IgD-negative memory B cell (primary cell): Measurements from ENCODE around the gene PKMYT1. TPM values are rescaled to one million over a fixed set of nuclear protein-coding genes. Genes with fewer than 3 reads are reported as not detected.

ENCODE experiments used
- H3K27ac Mint-ChIP-seq, 3 donors: one replicate each; pipeline ENCODE4 v1.8.0; 2020 to 2022; ENCODE audit warnings: mild to moderate bottlenecking in 3 of 3, mixed read lengths in 3 of 3, moderate library complexity in 1 of 3
- H3K27me3 Mint-ChIP-seq: one replicate; pipeline ENCODE4 v1.8.0; 2021; ENCODE audit warnings: mixed read lengths
- H3K36me3 Mint-ChIP-seq: one replicate; pipeline ENCODE4 v1.8.0; 2020; ENCODE audit warnings: mild to moderate bottlenecking, mixed read lengths
- H3K4me1 Mint-ChIP-seq, 3 donors: one replicate each; pipeline ENCODE4 v1.8.0; 2020 to 2022; ENCODE audit warnings: mixed read lengths in 3 of 3, mild to moderate bottlenecking in 1 of 3
- H3K4me3 Mint-ChIP-seq, 4 donors: one replicate each; pipeline ENCODE4 v1.8.0; 2020 to 2022; ENCODE audit warnings: mild to moderate bottlenecking in 4 of 4, mixed read lengths in 4 of 4, moderate library complexity in 3 of 4
- H3K9me3 Mint-ChIP-seq, 3 donors: one replicate each; pipeline ENCODE4 v1.8.0; 2020 to 2021; ENCODE audit warnings: mixed read lengths in 3 of 3, mild to moderate bottlenecking in 1 of 3
- polyA plus RNA-seq: library from polyadenylated mRNA; unstranded; fragments of 300-500 nt; fragmentation: Illumina TruSeq; gene quantifications from one replicate; pipeline ENCODE4 v1.2.3, GENCODE V29; 2021

The PKMYT1 gene
- polyA plus RNA-seq, 1 donor from 2014 or later: 1.4 TPM

GRCh38 chr16:3022208-3022683 is 42.0 kb upstream of the PKMYT1 start:
- Mint-ChIP-seq H3K4me1 (peaks cover 23 to 24% (median 24%) of the 10 kb centered on the region in 3 donors), H3K4me3 (peak overlapping the region in 3 of 4 donors; percentile 17 to 99 (median 85)), H3K9me3 (no peaks in the 10 kb centered on the region), H3K36me3 (peaks cover 5% of the 10 kb centered on the region), H3K27me3 (no peaks in the 10 kb centered on the region), H3K27ac (peak overlapping the region; percentile 67 to 96 (median 88))

DNA sequence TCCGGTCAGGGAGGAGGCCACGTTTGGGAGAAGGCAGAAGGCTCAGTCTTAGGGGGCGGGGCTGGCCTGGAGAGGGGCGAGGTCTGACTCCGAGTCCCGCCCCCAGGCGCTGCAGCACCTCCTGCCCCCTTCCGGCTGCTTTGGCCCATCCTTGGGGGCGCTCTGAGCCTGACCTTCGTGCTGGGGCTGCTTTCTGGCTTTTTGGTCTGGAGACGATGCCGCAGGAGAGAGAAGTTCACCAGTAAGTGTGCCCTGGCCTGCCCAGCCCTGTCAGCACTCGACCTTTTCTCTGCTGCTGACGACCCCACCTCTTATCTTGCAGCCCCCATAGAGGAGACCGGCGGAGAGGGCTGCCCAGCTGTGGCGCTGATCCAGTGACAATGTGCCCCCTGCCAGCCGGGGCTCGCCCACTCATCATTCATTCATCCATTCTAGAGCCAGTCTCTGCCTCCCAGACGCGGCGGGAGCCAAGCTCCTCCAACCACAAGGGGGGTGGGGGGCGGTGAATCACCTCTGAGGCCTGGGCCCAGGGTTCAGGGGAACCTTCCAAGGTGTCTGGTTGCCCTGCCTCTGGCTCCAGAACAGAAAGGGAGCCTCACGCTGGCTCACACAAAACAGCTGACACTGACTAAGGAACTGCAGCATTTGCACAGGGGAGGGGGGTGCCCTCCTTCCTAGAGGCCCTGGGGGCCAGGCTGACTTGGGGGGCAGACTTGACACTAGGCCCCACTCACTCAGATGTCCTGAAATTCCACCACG is 41.4 kb upstream of the PKMYT1 start:
- H3K27me3 Mint-ChIP-seq: peaks cover 4% of the 10 kb centered on the region
- H3K4me1 Mint-ChIP-seq: peaks cover 23 to 24% (median 24%) of the 10 kb centered on the region in 3 donors

DNA sequence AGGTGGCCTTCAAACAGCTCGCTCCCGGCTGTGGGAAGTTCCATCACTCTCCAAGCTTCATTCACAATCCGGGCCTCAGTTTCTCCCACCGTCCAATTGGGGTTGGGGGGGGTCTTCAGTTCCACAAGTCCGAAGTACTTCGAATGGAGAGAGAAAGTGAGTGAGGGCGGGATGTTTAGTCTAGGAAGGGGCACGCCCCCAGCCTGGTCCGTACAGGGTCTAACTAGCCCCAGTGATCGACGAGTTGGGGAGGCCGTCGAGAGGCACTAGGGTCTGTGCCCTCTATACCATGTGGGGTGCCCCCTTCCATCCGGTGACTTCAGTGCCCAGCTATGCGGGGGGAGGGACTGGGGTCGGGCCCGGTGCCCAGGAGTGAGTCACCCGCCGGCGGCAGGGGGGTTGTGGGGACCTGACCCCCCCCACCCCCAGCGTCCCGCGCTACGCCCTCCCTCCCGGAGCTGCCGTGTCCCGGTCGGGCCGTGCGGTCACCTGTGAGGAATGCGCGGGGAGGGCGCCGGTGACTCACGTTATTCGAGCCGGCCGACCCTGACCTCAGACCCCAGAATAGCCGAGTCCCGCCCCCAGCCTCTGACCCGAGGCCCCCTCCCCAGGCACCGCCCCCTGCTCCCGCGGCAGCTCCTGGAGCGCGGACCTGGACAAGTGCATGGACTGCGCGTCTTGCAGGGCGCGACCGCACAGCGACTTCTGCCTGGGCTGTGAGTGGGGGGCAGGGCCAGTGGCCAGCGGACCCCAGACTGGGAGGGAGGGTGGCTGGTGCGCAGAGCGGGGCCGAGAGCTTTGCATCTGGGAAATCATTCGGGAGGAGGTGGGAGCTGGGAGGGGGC is 40.6 kb upstream of the PKMYT1 start:
- H3K4me1 Mint-ChIP-seq: peaks cover 22 to 24% (median 24%) of the 10 kb centered on the region in 3 donors
- no peaks in the 10 kb centered on the region for H3K9me3 Mint-ChIP-seq
- peaks cover 6% of the 10 kb centered on the region for H3K27me3 Mint-ChIP-seq
- peak overlapping the region; percentile 71 to 88 (median 71) for H3K27ac Mint-ChIP-seq
- H3K4me3 Mint-ChIP-seq: peak overlapping the region; percentile 84 to 95 (median 91)
- H3K36me3 Mint-ChIP-seq: peaks cover 2% of the 10 kb centered on the region

More for the DNA sequence above, 41.4 kb upstream of the PKMYT1 start:
- Mint-ChIP-seq H3K4me3 (peak overlapping the region; percentile 84 to 95 (median 90)), H3K27ac (peak overlapping the region; percentile 71 to 88 (median 71)), H3K9me3 (no peaks in the 10 kb centered on the region), H3K36me3 (peaks cover 5% of the 10 kb centered on the region)

DNA sequence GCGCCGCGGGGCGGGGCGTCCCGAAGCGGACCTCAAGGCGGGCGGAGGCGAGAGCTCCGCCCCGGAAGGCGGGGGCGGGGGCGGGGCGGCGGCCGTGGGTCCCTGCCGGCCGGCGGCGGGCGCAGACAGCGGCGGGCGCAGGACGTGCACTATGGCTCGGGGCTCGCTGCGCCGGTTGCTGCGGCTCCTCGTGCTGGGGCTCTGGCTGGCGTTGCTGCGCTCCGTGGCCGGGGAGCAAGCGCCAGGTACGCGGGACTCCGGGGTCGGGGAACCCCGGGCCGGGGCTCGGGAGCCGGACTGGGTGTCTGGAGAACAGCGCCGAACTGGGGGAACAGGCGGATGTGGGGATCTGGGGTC is 40.0 kb upstream of the PKMYT1 start, which contains the start of gene TNFRSF12A:
Gene TNFRSF12A (plus strand): TSS at position 122 of the 357 bp plus-strand sequence. CDS start 30 bp downstream, at position 152.
- Mint-ChIP-seq H3K4me3 (peak within 1 kb of the TSS; percentile 84 to 95 (median 91)), H3K27me3 (peaks cover 6% of the 10 kb centered on the region), H3K27ac (peak within 1 kb of the TSS; percentile 71 to 88 (median 87)), H3K9me3 (no peaks in the 10 kb centered on the region), H3K36me3 (peaks cover 2% of the 10 kb centered on the region), H3K4me1 (peaks cover 22 to 24% (median 24%) of the 10 kb centered on the region in 3 donors)

DNA sequence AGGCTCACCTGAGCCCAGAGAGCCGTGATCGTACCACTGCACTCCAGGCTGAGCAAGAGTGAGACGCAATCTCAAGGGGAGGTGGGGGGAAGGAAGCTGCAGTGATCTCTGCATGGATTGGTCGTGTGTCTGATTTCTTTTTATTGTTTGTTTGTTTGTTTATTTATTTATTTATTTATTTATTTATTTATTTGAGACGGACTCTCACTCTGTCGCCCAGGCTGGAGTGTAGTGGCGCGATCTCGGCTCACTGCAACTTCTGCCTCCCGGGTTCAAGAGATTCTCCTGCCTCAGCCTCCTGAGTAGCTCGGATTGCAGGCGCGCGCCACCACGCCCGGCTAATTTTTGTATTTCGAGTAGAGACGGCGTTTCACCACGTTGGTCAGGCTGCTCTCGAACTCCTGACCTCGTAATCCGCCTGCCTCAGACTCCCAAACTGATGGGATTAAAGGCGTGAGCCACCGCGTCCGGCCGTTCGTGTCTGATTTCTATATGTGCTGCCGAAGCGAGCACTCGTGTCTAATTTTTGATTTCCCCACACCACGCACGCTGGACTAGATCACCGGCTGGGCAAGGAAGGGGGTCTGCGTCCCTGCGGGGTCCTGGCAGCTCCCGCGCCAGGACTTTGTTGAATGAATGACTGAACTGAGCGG is 39.5 kb upstream of the PKMYT1 start:
- H3K27me3 Mint-ChIP-seq: peaks cover 6% of the 10 kb centered on the region
- peak overlapping the region; percentile 39 to 87 (median 75) for H3K27ac Mint-ChIP-seq
- no peaks in the 10 kb centered on the region for H3K9me3 Mint-ChIP-seq
- peak overlapping the region; percentile 80 to 92 (median 89) for H3K4me3 Mint-ChIP-seq
- H3K36me3 Mint-ChIP-seq: peaks cover 2% of the 10 kb centered on the region
- H3K4me1 Mint-ChIP-seq: peaks cover 22 to 24% (median 24%) of the 10 kb centered on the region in 3 donors

GRCh38 chr16:3017794-3018506 is 37.7 kb upstream of the PKMYT1 start, which contains the start of gene CLDN6:
Gene CLDN6 (minus strand): TSS chr16:3018183. CDS start chr16:3016021, 2,162 bp downstream.
- H3K4me1 Mint-ChIP-seq: peaks cover 10 to 17% (median 16%) of the 10 kb centered on the region in 3 donors
- peak within 1 kb of the TSS in 1 of 3 donors; percentile 35 for H3K27ac Mint-ChIP-seq
- H3K4me3 Mint-ChIP-seq: peak within 1 kb of the TSS in 2 of 4 donors; percentile 43
- H3K9me3 Mint-ChIP-seq: no peaks in the 10 kb centered on the region
- H3K36me3 Mint-ChIP-seq: no peaks in the 10 kb centered on the region
- H3K27me3 Mint-ChIP-seq: peaks cover 6% of the 10 kb centered on the region

GRCh38 chr16:3017344-3017743 is 37.1 kb upstream of the PKMYT1 start:
- Mint-ChIP-seq H3K4me1 (peaks cover 8 to 12% (median 11%) of the 10 kb centered on the region in 3 donors), H3K9me3 (no peaks in the 10 kb centered on the region), H3K27me3 (peaks cover 11% of the 10 kb centered on the region), H3K36me3 (no peaks in the 10 kb centered on the region), H3K27ac (no peak overlapping the region), H3K4me3 (no peak overlapping the region)

- Mint-ChIP-seq H3K4me1 (peaks cover 0 to 4% (median 2%) of the 10 kb centered on the region in 3 donors), H3K9me3 (no peaks in the 10 kb centered on the region), H3K4me3 (peak overlapping the region in 1 of 4 donors; percentile 14), H3K27ac (peak overlapping the region in 1 of 3 donors; percentile 31), H3K36me3 (no peaks in the 10 kb centered on the region), H3K27me3 (peaks cover 16% of the 10 kb centered on the region)
Measured at GRCh38 chr16:3015865-3016521, 35.7 kb upstream of the PKMYT1 start.

DNA sequence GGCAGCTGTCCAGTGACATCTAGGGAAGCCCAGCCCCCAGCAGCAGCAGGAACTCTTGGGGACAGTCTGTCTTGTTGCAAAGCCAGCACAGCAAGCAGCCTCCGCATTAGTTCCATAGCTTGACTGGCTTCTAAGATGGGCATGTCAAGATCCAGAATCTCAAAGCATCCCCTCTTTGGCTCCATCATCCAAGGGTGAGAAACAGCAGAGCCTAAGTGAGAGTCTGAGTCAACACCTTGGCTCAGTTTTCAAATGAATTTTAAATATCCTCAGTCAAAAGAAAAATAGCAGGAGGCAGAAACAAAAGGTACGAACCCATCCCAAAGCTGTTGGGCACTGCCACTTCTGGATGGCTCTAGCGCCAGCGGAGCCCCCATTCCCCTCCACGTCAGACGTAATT is 34.7 kb upstream of the PKMYT1 start:
- Mint-ChIP-seq H3K36me3 (no peaks in the 10 kb centered on the region), H3K9me3 (no peaks in the 10 kb centered on the region), H3K4me3 (peak overlapping the region in 1 of 4 donors; percentile 20), H3K4me1 (peaks cover 0 to 3% (median 0%) of the 10 kb centered on the region in 3 donors), H3K27ac (no peak overlapping the region), H3K27me3 (peaks cover 16% of the 10 kb centered on the region)

DNA sequence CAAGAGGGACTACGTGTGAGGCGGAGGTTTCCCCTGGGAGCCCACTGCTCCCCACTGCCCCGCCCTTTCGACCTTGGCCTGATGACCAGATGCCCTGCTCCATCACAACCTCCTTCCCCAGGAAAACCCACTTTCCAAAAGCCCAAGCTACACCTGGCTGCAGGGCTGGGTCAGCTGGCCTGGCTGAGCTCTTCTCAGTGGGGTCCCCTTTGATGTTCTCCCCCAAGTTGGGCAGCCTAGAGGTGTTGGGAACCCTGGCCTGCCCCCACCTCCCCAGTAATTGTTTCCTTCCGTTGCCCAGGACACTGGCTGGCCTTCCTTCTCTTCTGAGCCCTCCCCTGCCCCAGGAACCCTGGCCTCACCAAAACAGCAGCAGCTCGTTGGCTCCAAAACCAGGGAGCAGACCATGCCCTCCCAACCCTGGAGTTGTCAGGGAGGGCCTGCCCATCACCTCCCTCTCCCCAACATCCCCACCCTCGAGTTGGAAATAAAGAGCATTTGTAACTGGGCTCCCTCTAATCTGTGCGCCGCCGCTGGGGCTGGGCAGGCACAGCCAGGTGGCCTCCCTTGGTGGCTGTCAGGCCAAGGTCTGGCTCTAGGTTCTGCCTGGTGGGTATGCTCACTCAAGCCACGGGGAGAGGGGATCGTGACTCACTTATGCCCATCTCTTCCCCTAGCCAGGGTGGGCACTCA is 33.9 kb upstream of the PKMYT1 start:
- H3K27ac Mint-ChIP-seq: no peak overlapping the region
- H3K27me3 Mint-ChIP-seq: peaks cover 16% of the 10 kb centered on the region
- H3K36me3 Mint-ChIP-seq: no peaks in the 10 kb centered on the region
- no peaks in the 10 kb centered on the region for H3K9me3 Mint-ChIP-seq
- peaks cover 0 to 1% (median 0%) of the 10 kb centered on the region in 3 donors for H3K4me1 Mint-ChIP-seq
- no peak overlapping the region for H3K4me3 Mint-ChIP-seq

GRCh38 chr16:3013491-3013951 is 33.3 kb upstream of the PKMYT1 start:
- Mint-ChIP-seq H3K27me3 (peaks cover 16% of the 10 kb centered on the region), H3K36me3 (no peaks in the 10 kb centered on the region), H3K27ac (no peak overlapping the region), H3K9me3 (no peaks in the 10 kb centered on the region), H3K4me3 (no peak overlapping the region), H3K4me1 (peaks cover 0 to 3% (median 0%) of the 10 kb centered on the region in 3 donors)

DNA sequence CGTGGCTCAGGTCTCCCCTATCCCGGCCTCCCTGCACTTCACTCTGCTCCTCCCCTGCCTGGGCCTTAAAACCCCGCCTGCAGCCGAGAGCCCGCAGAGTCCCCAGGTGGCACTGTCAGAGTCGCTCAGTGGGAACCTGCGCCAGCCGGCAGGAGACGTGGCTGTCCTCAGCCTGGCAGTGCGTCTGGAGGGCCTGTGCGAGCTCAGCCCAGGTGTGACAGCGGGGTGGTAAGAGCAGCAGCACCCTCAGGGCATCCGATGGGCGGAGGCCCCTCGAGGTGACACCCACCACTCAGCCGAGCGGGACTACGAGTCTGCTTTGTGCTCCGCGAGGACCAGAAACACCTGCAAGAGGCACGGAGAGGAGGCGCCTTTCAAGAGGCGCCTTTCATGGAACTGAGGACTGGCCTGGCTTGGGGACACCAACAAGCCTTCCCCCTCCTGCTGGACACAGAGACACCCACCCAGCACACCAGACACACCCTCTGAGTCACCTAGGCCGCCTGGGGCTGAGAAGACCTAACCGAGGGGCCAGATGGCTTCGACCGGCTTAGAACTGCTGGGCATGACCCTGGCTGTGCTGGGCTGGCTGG is 32.7 kb upstream of the PKMYT1 start, which contains the start of gene CLDN9:
Gene CLDN9 (plus strand): TSS at position 96 of the 593 bp plus-strand sequence. CDS start 440 bp downstream, at position 536.
- H3K27me3 Mint-ChIP-seq: peaks cover 21% of the 10 kb centered on the region

More for the DNA sequence above, 32.7 kb upstream of the PKMYT1 start, which contains the start of gene CLDN9:
- peaks cover 3 to 8% (median 4%) of the 10 kb centered on the region in 3 donors for H3K4me1 Mint-ChIP-seq
- H3K36me3 Mint-ChIP-seq: no peaks in the 10 kb centered on the region
- no peaks in the 10 kb centered on the region for H3K9me3 Mint-ChIP-seq
- peak within 1 kb of the TSS in 1 of 4 donors; percentile 70 for H3K4me3 Mint-ChIP-seq
- H3K27ac Mint-ChIP-seq: no peak within 1 kb of the TSS
